ENCODE results near the gene KDM5B. TPM values are rescaled to one million over a fixed set of nuclear protein-coding genes. Genes with fewer than 3 reads are reported as not detected.

Gene KDM5B
- total and polyA plus RNA-seq, 2 experiments from 2014 or later = 87.9 to 110 TPM

GRCh38 chr1:202825748-202826147, 17.5 kb upstream of the KDM5B start:
- no peaks in the 10 kb centered on the region for H3K36me3 ChIP-seq (replicated peaks; ENCODE audit: insufficient read depth, low read depth)
- H4K20me1 ChIP-seq (ENCODE audit: insufficient read depth, poor library complexity, severe bottlenecking) = no peaks in the 10 kb centered on the region
- no peaks in the 10 kb centered on the region for H3K9me3 ChIP-seq (ENCODE audit: low read depth)
- no peaks in the 10 kb centered on the region for H3K9me2 ChIP-seq (replicated peaks; ENCODE audit: insufficient read depth)
- peaks cover 7% of the 10 kb centered on the region for H3K4me1 ChIP-seq (ENCODE audit: insufficient read depth)
- H3K4me3 ChIP-seq = no peak overlapping the region
- DNase-seq (ENCODE audit: low spot score) = no peak
- no peak overlapping the region for H3K4me2 ChIP-seq
- no peaks in the 10 kb centered on the region for H3K79me2 ChIP-seq
- H3K27me3 ChIP-seq = no peaks in the 10 kb centered on the region
- TF ChIP-seq EZH2phosphoT487 (IDR thresholded peaks at IDR 0.05; ENCODE audit: low read depth, severe bottlenecking, unreplicated experiment) (no peak), EZH2 (IDR thresholded peaks at IDR 0.05; ENCODE audit: borderline replicate concordance) (no peak)
- H3K27ac ChIP-seq = no peak overlapping the region
- H2AFZ ChIP-seq = no peak overlapping the region
- WGBS (ENCODE audit: low lambda C conversion rate, missing lambda C conversion rate) = 88% methylated on average over 7 of the region's 7 CpGs

- no peak overlapping the region for H3K4me3 ChIP-seq
- H3K9me3 ChIP-seq (ENCODE audit: low read depth) = no peaks in the 10 kb centered on the region
- no peaks in the 10 kb centered on the region for H3K36me3 ChIP-seq (replicated peaks; ENCODE audit: insufficient read depth, low read depth)
- H3K79me2 ChIP-seq = no peaks in the 10 kb centered on the region
- H3K4me1 ChIP-seq (ENCODE audit: insufficient read depth) = peaks cover 7% of the 10 kb centered on the region
- peak overlapping the region; percentile 54 for H3K27ac ChIP-seq
- H4K20me1 ChIP-seq (ENCODE audit: insufficient read depth, poor library complexity, severe bottlenecking) = no peaks in the 10 kb centered on the region
- WGBS (ENCODE audit: low lambda C conversion rate, missing lambda C conversion rate) = 17% methylated on average over 2 of the region's 2 CpGs
- H3K27me3 ChIP-seq = no peaks in the 10 kb centered on the region
- DNase-seq (ENCODE audit: low spot score) = no peak
- peak overlapping the region; percentile 12 for H3K4me2 ChIP-seq
- H2AFZ ChIP-seq = no peak overlapping the region
- TF ChIP-seq CTCF (IDR thresholded peaks at IDR 0.05; ENCODE audit: poor library complexity) (no peak), EZH2phosphoT487 (IDR thresholded peaks at IDR 0.05; ENCODE audit: low read depth, severe bottlenecking, unreplicated experiment) (no peak), EZH2 (IDR thresholded peaks at IDR 0.05; ENCODE audit: borderline replicate concordance) (no peak)
- no peaks in the 10 kb centered on the region for H3K9me2 ChIP-seq (replicated peaks; ENCODE audit: insufficient read depth)
These were observed 13.2 kb upstream of the KDM5B start for GRCh38 chr1:202821467-202821866.

- Histone ChIP-seq H3K27ac (no peak overlapping the region), H3K27me3 (no peaks in the 10 kb centered on the region), H2AFZ (no peak overlapping the region), H3K9me3 (ENCODE audit: low read depth) (no peaks in the 10 kb centered on the region), H4K20me1 (ENCODE audit: insufficient read depth, poor library complexity, severe bottlenecking) (no peaks in the 10 kb centered on the region), H3K4me2 (no peak overlapping the region), H3K4me3 (no peak overlapping the region), H3K36me3 (replicated peaks; ENCODE audit: insufficient read depth, low read depth) (no peaks in the 10 kb centered on the region), H3K4me1 (ENCODE audit: insufficient read depth) (peaks cover 7% of the 10 kb centered on the region), H3K9me2 (replicated peaks; ENCODE audit: insufficient read depth) (no peaks in the 10 kb centered on the region), H3K79me2 (no peaks in the 10 kb centered on the region)
- TF ChIP-seq EZH2phosphoT487 (IDR thresholded peaks at IDR 0.05; ENCODE audit: low read depth, severe bottlenecking, unreplicated experiment) (no peak), CTCF (IDR thresholded peaks at IDR 0.05; ENCODE audit: poor library complexity) (no peak), EZH2 (IDR thresholded peaks at IDR 0.05; ENCODE audit: borderline replicate concordance) (no peak)
- WGBS (ENCODE audit: low lambda C conversion rate, missing lambda C conversion rate) = 60% methylated on average over 1 of the region's 1 CpG
- no peak for DNase-seq (ENCODE audit: low spot score)
These were observed 10.6 kb upstream of the KDM5B start for GRCh38 chr1:202818819-202819218.

- peaks cover 16% of the 10 kb centered on the region for H3K4me1 ChIP-seq (ENCODE audit: insufficient read depth)
- 73% methylated on average over 10 of the region's 10 CpGs for WGBS (ENCODE audit: low lambda C conversion rate, missing lambda C conversion rate)
- no peaks in the 10 kb centered on the region for H3K9me3 ChIP-seq (ENCODE audit: low read depth)
- no peaks in the 10 kb centered on the region for H3K9me2 ChIP-seq (replicated peaks; ENCODE audit: insufficient read depth)
- no peak overlapping the region for H3K27ac ChIP-seq
- H3K27me3 ChIP-seq = no peaks in the 10 kb centered on the region
- no peak for TF ChIP-seq EZH2phosphoT487 (IDR thresholded peaks at IDR 0.05; ENCODE audit: low read depth, severe bottlenecking, unreplicated experiment)
- no peak for TF ChIP-seq CTCF (IDR thresholded peaks at IDR 0.05; ENCODE audit: poor library complexity)
- TF ChIP-seq EZH2 (IDR thresholded peaks at IDR 0.05; ENCODE audit: borderline replicate concordance) = no peak
- H2AFZ ChIP-seq = no peak overlapping the region
- no peaks in the 10 kb centered on the region for H3K79me2 ChIP-seq
- H3K4me2 ChIP-seq = no peak overlapping the region
- H3K36me3 ChIP-seq (replicated peaks; ENCODE audit: insufficient read depth, low read depth) = no peaks in the 10 kb centered on the region
- no peak overlapping the region for H3K4me3 ChIP-seq
- H4K20me1 ChIP-seq (ENCODE audit: insufficient read depth, poor library complexity, severe bottlenecking) = no peaks in the 10 kb centered on the region
- no peak for DNase-seq (ENCODE audit: low spot score)
These were observed 6.9 kb upstream of the KDM5B start for GRCh38 chr1:202815120-202815519.

Measured in hepatocyte (in vitro differentiated cells).